Measurements from ENCODE around the gene IFI27L2. TPM values are rescaled to one million over a fixed set of nuclear protein-coding genes. Genes with fewer than 3 reads are reported as not detected.

The IFI27L2 gene
- total RNA-seq, 3 donors from 2014 or later, result 74.2 to 98.8 (median 92.1) TPM

GRCh38 chr14:94143239-94143638 lies 13.8 kb upstream of the IFI27L2 start:
- H3K36me3 ChIP-seq, result no peaks in the 10 kb centered on the region
- intact Hi-C loops (cut with DNase I; ENCODE audit: low total_unique reads), result no loop called here
- H3K4me1 ChIP-seq, result no peaks in the 10 kb centered on the region

DNA sequence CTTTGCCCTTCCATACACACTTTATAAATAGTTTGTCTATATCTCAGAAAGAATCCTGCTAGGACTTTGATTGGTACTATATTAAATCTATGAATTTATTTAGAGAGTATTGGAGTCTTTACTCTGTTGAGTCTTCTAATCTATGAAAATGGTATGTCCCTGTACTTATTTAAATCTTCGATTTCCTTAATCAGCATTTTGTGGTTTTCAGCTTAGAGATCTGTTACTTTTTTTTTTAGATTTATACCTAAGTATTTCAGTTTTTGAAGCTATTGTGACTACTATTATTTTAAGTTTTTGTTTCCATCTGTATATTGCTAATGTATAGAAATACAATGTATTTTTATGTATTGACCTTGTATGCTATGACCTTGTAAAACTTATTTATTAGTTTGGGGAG lies 13.4 kb upstream of the IFI27L2 start:
- Histone ChIP-seq H3K36me3 (no peaks in the 10 kb centered on the region), H3K9me3 (no peaks in the 10 kb centered on the region), H3K27me3 (no peaks in the 10 kb centered on the region), H3K4me1 (no peaks in the 10 kb centered on the region), H3K4me3 (no peak overlapping the region), H3K27ac (no peak overlapping the region)
- TF ChIP-seq CTCF (IDR thresholded peaks at IDR 0.05) (no peak), POLR2A (IDR thresholded peaks at IDR 0.05) (no peak), POLR2AphosphoS5 (IDR thresholded peaks at IDR 0.05) (no peak)
- intact Hi-C loops (cut with DNase I; ENCODE audit: low total_unique reads), result no loop called here
- DNase-seq (ENCODE audit: low spot score in 2 of 2), result no peak

More at GRCh38 chr14:94143239-94143638, 13.8 kb upstream of the IFI27L2 start:
- no peaks in the 10 kb centered on the region for H3K9me3 ChIP-seq
- no peak overlapping the region for H3K4me3 ChIP-seq
- no peak for DNase-seq (ENCODE audit: low spot score in 2 of 2)
- H3K27me3 ChIP-seq, result no peaks in the 10 kb centered on the region
- no peak overlapping the region for H3K27ac ChIP-seq
- TF ChIP-seq CTCF (IDR thresholded peaks at IDR 0.05), result no peak
- TF ChIP-seq POLR2A (IDR thresholded peaks at IDR 0.05), result no peak
- no peak for TF ChIP-seq POLR2AphosphoS5 (IDR thresholded peaks at IDR 0.05)

- no peaks in the 10 kb centered on the region for H3K9me3 ChIP-seq
- H3K27ac ChIP-seq, result no peak overlapping the region
- H3K27me3 ChIP-seq, result no peaks in the 10 kb centered on the region
- H3K4me3 ChIP-seq, result no peak overlapping the region
- no peak for DNase-seq (ENCODE audit: low spot score in 2 of 2)
- no peaks in the 10 kb centered on the region for H3K36me3 ChIP-seq
- TF ChIP-seq CTCF (IDR thresholded peaks at IDR 0.05) (no peak), POLR2A (IDR thresholded peaks at IDR 0.05) (no peak), POLR2AphosphoS5 (IDR thresholded peaks at IDR 0.05) (no peak)
- no peaks in the 10 kb centered on the region for H3K4me1 ChIP-seq
- intact Hi-C loops (cut with DNase I; ENCODE audit: low total_unique reads), result no loop called here
Observed at GRCh38 chr14:94142247-94142646, 12.8 kb upstream of the IFI27L2 start.

- no peaks in the 10 kb centered on the region for H3K27me3 ChIP-seq
Observed at GRCh38 chr14:94139421-94139820, 10.0 kb upstream of the IFI27L2 start.

DNA sequence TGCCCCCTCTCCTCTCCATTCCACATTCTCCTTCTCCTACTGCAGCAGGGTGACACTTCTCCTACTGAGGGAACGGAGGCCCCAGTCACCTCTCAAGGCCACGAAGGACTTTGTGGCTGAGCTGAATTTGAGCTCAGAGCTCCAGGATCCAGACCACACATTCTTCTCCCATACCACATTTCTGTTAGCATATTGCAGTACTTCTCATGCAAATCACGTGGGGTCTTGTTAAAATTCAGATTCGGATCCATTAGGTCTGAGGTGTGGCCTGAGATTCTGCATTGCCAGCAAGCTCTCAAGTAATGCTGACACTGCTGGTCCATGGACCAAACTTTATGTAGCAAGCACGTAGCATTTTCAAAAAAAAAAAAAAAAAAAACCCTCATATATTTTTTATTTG lies 9.6 kb upstream of the IFI27L2 start:
- Histone ChIP-seq H3K4me3 (no peak overlapping the region), H3K9me3 (peaks cover 0 to 5% of the 10 kb centered on the region in 2 donors), H3K27me3 (no peaks in the 10 kb centered on the region), H3K36me3 (no peaks in the 10 kb centered on the region), H3K27ac (no peak overlapping the region), H3K4me1 (no peaks in the 10 kb centered on the region)
- DNase-seq (ENCODE audit: low spot score in 2 of 2), result no peak
- intact Hi-C loops (cut with DNase I; ENCODE audit: low total_unique reads), result no loop called here
- no peak for TF ChIP-seq POLR2A (IDR thresholded peaks at IDR 0.05)
- TF ChIP-seq POLR2AphosphoS5 (IDR thresholded peaks at IDR 0.05), result no peak
- no peak for TF ChIP-seq CTCF (IDR thresholded peaks at IDR 0.05)

More at GRCh38 chr14:94139421-94139820, 10.0 kb upstream of the IFI27L2 start:
- Histone ChIP-seq H3K9me3 (peaks cover 0 to 5% of the 10 kb centered on the region in 2 donors), H3K27ac (no peak overlapping the region), H3K36me3 (no peaks in the 10 kb centered on the region), H3K4me3 (no peak overlapping the region), H3K4me1 (no peaks in the 10 kb centered on the region)
- no peak for DNase-seq (ENCODE audit: low spot score in 2 of 2)
- TF ChIP-seq CTCF (IDR thresholded peaks at IDR 0.05) (no peak), POLR2AphosphoS5 (IDR thresholded peaks at IDR 0.05) (no peak), POLR2A (IDR thresholded peaks at IDR 0.05) (no peak)
- intact Hi-C loops (cut with DNase I; ENCODE audit: low total_unique reads), result no loop called here
